MCF 10A (cell line): ENCODE results near the gene RGS14. TPM values are rescaled to one million over a fixed set of nuclear protein-coding genes. Genes with fewer than 3 reads are reported as not detected.

Experiments
- BruUV-seq: library from RNA; stranded (reverse); fragments of 400-500 nt; replicated peaks from 2 replicates; lab custom pipeline; 2021; lab: Mats Ljungman, UMichigan
- CTCF ChIA-PET: fragments of 300-600 bp; sonication (Branson Sonifier 250); formaldehyde crosslinking; extraction: SDS; loops from one replicate; lab custom pipeline; 2021; ENCODE audit warnings: antibody characterized with exemption, inconsistent platforms; lab: Yijun Ruan, JAX
- POLR2A ChIA-PET: fragments of 300-600, 350-650 bp; sonication (Branson Sonifier 250); formaldehyde crosslinking; extraction: SDS; loops from one replicate; lab custom pipeline; 2020; ENCODE audit warnings: antibody characterized with exemption, inconsistent platforms; lab: Yijun Ruan, JAX
- DNase-seq: peaks from one replicate; pipeline ENCODE4 v3.0.0-alpha.2; 2018; ENCODE audit not compliant: unreplicated experiment
- H3K27ac Mint-ChIP-seq: one replicate; pipeline ENCODE4 v1.8.0; 2022; ENCODE audit warnings: mild to moderate bottlenecking, low read depth, mixed read lengths; ENCODE audit not compliant: unreplicated experiment
- H3K27me3 Mint-ChIP-seq: one replicate; pipeline ENCODE4 v1.8.0; 2022; ENCODE audit warnings: mixed read lengths; ENCODE audit not compliant: insufficient read depth, unreplicated experiment
- H3K36me3 Mint-ChIP-seq: one replicate; pipeline ENCODE4 v1.8.0; 2022; ENCODE audit warnings: mild to moderate bottlenecking, moderate library complexity, mixed read lengths; ENCODE audit not compliant: insufficient read depth, unreplicated experiment
- H3K4me1 Mint-ChIP-seq: one replicate; pipeline ENCODE4 v1.8.0; 2022; ENCODE audit warnings: mixed read lengths; ENCODE audit not compliant: insufficient read depth, unreplicated experiment
- H3K4me3 Mint-ChIP-seq: one replicate; pipeline ENCODE4 v1.8.0; 2022; ENCODE audit warnings: mild to moderate bottlenecking, moderate library complexity, mixed read lengths; ENCODE audit not compliant: unreplicated experiment
- H3K9me3 Mint-ChIP-seq: one replicate; pipeline ENCODE4 v1.8.0; 2022; ENCODE audit warnings: mixed read lengths; ENCODE audit not compliant: unreplicated experiment
- intact Hi-C: fragments of 100-400 bp; cut with micrococcal nuclease; formaldehyde crosslinking; loops from 2 replicates; pipeline ENCODE4 v1.14.1; 2022
- total RNA-seq: library from RNA; stranded (reverse); gene quantifications from 2 replicates; pipeline ENCODE4 v1.2.3, GENCODE V29; 2022
- TF ChIP-seq, protein P1 (sequence below): fragments of 200-600 bp; IDR thresholded peaks from one replicate; pipeline ENCODE4 v1.8.0; 2022; ENCODE audit warnings: antibody characterized with exemption, mild to moderate bottlenecking; ENCODE audit not compliant: unreplicated experiment

Gene RGS14
- total RNA-seq, 1 experiment from 2014 or later, result 7.8 TPM

DNA sequence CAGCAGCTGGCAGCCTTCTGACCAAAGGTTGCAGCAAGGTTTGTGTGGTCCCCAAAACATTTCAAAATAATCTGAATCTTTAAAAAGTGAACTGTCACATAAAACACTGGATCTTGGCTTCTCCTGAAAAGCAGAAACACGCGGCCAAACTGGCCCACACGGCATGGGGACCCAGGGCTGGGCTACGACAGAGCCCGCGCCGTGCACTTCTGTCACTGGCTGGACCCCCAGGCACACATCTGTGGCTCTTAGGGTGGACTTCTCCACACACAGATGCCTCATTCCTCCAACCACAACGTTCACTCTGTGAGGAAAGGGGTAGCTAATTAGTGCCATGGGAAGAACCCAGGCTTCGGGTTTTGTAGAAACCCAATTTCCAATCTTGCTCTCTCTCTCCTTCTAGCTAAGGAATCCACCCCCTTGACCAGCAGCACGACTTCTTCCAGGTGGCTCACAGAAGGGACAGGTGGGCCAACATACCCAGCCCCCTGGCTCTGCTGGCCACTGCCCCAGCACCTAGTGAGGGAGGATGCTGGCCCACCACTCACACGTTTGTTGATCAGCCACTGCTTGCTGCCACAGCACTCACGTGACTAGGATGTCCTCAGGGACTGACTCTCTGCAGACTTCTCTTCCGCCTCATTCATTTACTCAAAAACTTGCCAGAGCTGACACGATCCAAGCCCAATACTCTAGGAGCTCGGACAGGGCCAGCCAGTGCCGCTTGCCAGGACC is 24.1 kb upstream of the RGS14 start:
- TF ChIP-seq, protein P1, sequence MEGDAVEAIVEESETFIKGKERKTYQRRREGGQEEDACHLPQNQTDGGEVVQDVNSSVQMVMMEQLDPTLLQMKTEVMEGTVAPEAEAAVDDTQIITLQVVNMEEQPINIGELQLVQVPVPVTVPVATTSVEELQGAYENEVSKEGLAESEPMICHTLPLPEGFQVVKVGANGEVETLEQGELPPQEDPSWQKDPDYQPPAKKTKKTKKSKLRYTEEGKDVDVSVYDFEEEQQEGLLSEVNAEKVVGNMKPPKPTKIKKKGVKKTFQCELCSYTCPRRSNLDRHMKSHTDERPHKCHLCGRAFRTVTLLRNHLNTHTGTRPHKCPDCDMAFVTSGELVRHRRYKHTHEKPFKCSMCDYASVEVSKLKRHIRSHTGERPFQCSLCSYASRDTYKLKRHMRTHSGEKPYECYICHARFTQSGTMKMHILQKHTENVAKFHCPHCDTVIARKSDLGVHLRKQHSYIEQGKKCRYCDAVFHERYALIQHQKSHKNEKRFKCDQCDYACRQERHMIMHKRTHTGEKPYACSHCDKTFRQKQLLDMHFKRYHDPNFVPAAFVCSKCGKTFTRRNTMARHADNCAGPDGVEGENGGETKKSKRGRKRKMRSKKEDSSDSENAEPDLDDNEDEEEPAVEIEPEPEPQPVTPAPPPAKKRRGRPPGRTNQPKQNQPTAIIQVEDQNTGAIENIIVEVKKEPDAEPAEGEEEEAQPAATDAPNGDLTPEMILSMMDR, result no peak
- no peak for DNase-seq
- Mint-ChIP-seq H3K27ac (no peak overlapping the region), H3K4me1 (no peaks in the 10 kb centered on the region), H3K36me3 (peaks cover 74% of the 10 kb centered on the region), H3K4me3 (no peak overlapping the region), H3K9me3 (no peaks in the 10 kb centered on the region), H3K27me3 (no peaks in the 10 kb centered on the region)
- CTCF ChIA-PET, result interaction anchor here (0.6 to 2.5 kb wide), 8 partner anchors 15 to 860 kb away, joined by 3 to 11 read pairs (median 4); no protein-coding TSS in a partner anchor
- POLR2A ChIA-PET, result interaction anchor here (0.9 kb wide), 1 partner anchor 23 kb away, joined by 4 read pairs; no protein-coding TSS in a partner anchor
- intact Hi-C loops, result no loop called here
- BruUV-seq, result no TSS peak

DNA sequence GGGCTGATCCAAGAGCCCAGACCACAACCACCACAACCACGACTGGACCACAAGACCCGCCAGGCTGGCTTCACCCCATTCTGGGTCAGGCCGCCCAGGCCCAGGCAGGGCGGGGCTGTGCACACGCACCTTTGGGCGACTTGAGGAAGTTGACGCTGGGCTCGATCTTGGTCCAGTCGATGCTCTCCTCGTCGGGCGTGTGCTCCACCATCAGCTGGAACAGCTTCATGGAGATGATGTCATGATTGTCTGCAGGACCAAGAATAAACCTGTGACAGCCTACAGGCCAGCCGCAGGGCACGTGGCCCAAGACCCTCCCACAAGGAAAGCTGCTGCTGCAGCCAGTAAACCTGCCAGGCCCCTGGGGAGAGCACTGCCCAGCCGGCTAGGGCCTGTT is 23.6 kb upstream of the RGS14 start:
- no peak overlapping the region for H3K27ac Mint-ChIP-seq
- ChIA-PET POLR2A (interaction anchor here (0.9 kb wide), 1 partner anchor 24 kb away, joined by 4 read pairs; no protein-coding TSS in a partner anchor), CTCF (interaction anchor here (0.8 to 2.5 kb wide), 7 partner anchors 16 to 859 kb away, joined by 3 to 11 read pairs (median 4); no protein-coding TSS in a partner anchor)
- no TSS peak for BruUV-seq
- H3K9me3 Mint-ChIP-seq, result no peaks in the 10 kb centered on the region
- H3K4me3 Mint-ChIP-seq, result no peak overlapping the region
- TF ChIP-seq, protein P1, result no peak
- no peak for DNase-seq
- no peaks in the 10 kb centered on the region for H3K27me3 Mint-ChIP-seq
- H3K4me1 Mint-ChIP-seq, result no peaks in the 10 kb centered on the region
- intact Hi-C loops, result no loop called here
- peaks cover 74% of the 10 kb centered on the region for H3K36me3 Mint-ChIP-seq

DNA sequence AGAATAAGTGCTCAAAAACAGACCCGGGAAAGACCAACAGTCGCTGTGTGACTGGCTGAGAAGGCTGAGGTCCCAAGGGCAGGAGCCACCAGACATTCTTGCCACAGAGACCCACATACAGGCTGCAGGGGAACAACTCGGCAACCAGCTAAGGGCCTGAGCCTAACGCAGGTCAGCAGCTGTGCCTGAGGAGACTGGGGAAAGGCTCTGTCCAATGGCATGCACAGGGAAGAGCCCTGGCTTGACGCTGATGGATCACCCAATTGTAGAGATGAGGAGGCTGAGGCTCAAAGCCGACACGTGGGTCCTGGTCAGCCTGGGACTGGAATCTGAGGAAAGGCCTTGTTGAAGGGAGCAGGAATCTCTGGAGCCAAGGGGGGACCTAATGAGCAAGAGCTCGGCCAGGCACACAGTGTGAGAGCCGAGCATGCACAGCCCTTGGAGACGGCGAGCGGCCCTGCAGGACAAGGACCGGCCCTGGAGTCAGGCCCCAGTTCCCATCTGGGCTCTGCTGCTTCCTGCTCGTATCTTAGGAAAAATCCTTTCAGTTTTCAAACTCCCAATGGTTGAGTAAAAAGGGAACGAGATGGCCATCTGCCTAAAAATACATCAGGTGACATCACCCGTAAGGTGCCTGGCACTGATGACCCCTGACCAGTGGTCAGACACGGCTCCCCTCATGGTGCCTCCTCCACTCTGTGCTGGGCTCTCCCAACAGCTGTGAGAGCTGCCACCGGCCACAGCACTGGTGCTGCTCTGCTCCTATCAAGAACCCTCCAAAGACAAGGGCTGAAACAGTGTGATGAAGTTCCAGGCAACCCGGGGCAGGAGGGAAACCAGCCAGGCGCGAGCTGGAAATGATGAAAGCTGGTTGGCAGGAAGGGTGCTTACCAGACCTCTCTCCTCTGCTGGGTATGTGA is 22.7 kb upstream of the RGS14 start:
- ChIA-PET POLR2A (no interaction called here), CTCF (interaction anchor here (0.9 to 1.7 kb wide), 5 partner anchors 15 to 36 kb away, joined by 3 to 7 read pairs (median 5); no protein-coding TSS in a partner anchor)
- intact Hi-C loops, result no loop called here
- Mint-ChIP-seq H3K27ac (no peak overlapping the region), H3K36me3 (peaks cover 73% of the 10 kb centered on the region), H3K9me3 (no peaks in the 10 kb centered on the region), H3K27me3 (no peaks in the 10 kb centered on the region), H3K4me1 (peaks cover 8% of the 10 kb centered on the region), H3K4me3 (no peak overlapping the region)
- TF ChIP-seq, protein P1, result no peak
- DNase-seq, result no peak
- no TSS peak for BruUV-seq

DNA sequence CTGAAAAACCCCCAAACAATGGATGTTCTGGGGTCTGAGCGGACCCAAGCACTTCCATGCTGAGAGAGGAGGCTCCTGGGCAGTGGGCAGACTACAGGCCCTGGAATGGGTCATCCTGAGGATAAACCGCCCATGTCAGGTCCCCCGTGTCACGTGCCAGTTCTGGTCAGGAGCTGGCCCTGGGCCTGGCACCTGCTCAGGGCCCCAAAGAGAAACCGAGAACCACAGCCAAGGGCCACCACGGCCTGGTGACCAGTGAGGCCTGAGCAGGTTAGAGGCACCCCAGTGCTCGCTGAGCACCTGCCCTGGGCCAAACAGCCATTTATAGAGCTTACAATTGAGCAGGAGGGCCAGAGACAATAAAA is 22.0 kb upstream of the RGS14 start:
- intact Hi-C loops, result no loop called here
- ChIA-PET CTCF (interaction anchor here (0.7 to 1.7 kb wide), 5 partner anchors 16 to 54 kb away, joined by 3 to 7 read pairs (median 4); no protein-coding TSS in a partner anchor), POLR2A (no interaction called here)
- Mint-ChIP-seq H3K27me3 (no peaks in the 10 kb centered on the region), H3K4me3 (no peak overlapping the region), H3K4me1 (peaks cover 8% of the 10 kb centered on the region), H3K27ac (peak overlapping the region; percentile 2), H3K9me3 (no peaks in the 10 kb centered on the region), H3K36me3 (peaks cover 73% of the 10 kb centered on the region)
- no TSS peak for BruUV-seq
- DNase-seq, result no peak
- TF ChIP-seq, protein P1, result no peak
